K562 (cell line): ENCODE data around the gene DNAJC11. TPM values are rescaled to one million over a fixed set of nuclear protein-coding genes. Genes with fewer than 3 reads are reported as not detected.
A peak's percentile ranks its signal among the peaks of the same experiment; 100 is the strongest.

Experiments used
- AFF4 ChIP-seq: sonication (generic); formaldehyde crosslinking; IDR thresholded peaks from 2 replicates; pipeline ENCODE4 v1.8.0; 2023; ENCODE audit warnings: mild to moderate bottlenecking, missing genetic modification reagents
- ATF7 ChIP-seq: fragments of 450-650 bp; IDR thresholded peaks from 2 replicates; pipeline ENCODE4 v1.7.1; 2014; ENCODE audit warnings: mild to moderate bottlenecking, moderate library complexity
- BRD4 ChIP-seq: fragments of 200-600 bp; sonication (generic); IDR thresholded peaks from 2 replicates; pipeline ENCODE4 v1.6.1; 2017; ENCODE audit warnings: inconsistent platforms
- DMBX1 ChIP-seq: fragments of 250-450 bp; sonication (Bioruptor Pico); IDR thresholded peaks from 2 replicates; pipeline ENCODE4 v1.8.0; 2022; ENCODE audit warnings: inconsistent platforms, mild to moderate bottlenecking, moderate library complexity, borderline replicate concordance
- E2F6 ChIP-seq, 2 experiments: IDR thresholded peaks; 2 replicates each; pipeline ENCODE4 v1.6.1; 2011; ENCODE audit warnings: borderline replicate concordance in 1 of 2, control low read depth in 1 of 2, low read depth in 1 of 2, low read length in 1 of 2, mild to moderate bottlenecking in 1 of 2, mixed read lengths in 1 of 2, moderate library complexity in 1 of 2; ENCODE audit not compliant: insufficient read depth in 1 of 2, insufficient read length in 1 of 2, poor library complexity in 1 of 2, severe bottlenecking in 1 of 2; ENCODE audit errors: extremely low read depth in 1 of 2
- ELK1 ChIP-seq: sonication (generic); formaldehyde crosslinking; IDR thresholded peaks from 2 replicates; pipeline ENCODE4 v1.8.1; 2022; ENCODE audit warnings: missing genetic modification reagents
- FOXK2 ChIP-seq, 2 experiments: fragments of 450-650 bp; IDR thresholded peaks in 1 of 2; conservative IDR thresholded peaks in 1 of 2; 2 replicates each; pipeline ENCODE4 v1.6.1; 2016; ENCODE audit warnings: low read depth in 2 of 2, mild to moderate bottlenecking in 1 of 2
- GATAD2A ChIP-seq: fragments of 450-650 bp; IDR thresholded peaks from 2 replicates; pipeline ENCODE4 v1.6.1; 2017
- HMGN3 ChIP-seq: IDR thresholded peaks from 2 replicates; pipeline ENCODE4 v1.6.1; 2011; ENCODE audit warnings: borderline replicate concordance, low read depth, mild to moderate bottlenecking, mixed read lengths, low read length; ENCODE audit not compliant: insufficient read length; ENCODE audit errors: extremely low read depth
- KLF16 ChIP-seq: IDR thresholded peaks from 2 replicates; pipeline ENCODE4 v1.6.1; 2016; ENCODE audit warnings: antibody characterized with exemption
- LARP7 ChIP-seq: fragments of 450-650 bp; IDR thresholded peaks from 2 replicates; pipeline ENCODE4 v1.6.1; 2016
- MCM7 ChIP-seq, 2 experiments: fragments of 450-650 bp; IDR thresholded peaks; 2 replicates each; pipeline ENCODE4 v1.6.1; 2016 to 2018
- NFATC3 ChIP-seq: fragments of 450-650 bp; IDR thresholded peaks from 2 replicates; pipeline ENCODE4 v1.6.1; 2017; ENCODE audit warnings: mild to moderate bottlenecking
- NFE2L1 ChIP-seq: fragments of 450-650 bp; IDR thresholded peaks from 2 replicates; pipeline ENCODE4 v1.6.1; 2016; ENCODE audit warnings: missing genetic modification characterization, low read depth, mild to moderate bottlenecking, missing compliant biosample characterization, moderate library complexity, borderline replicate concordance
- NRF1 ChIP-seq, 2 experiments: fragments of 450-650 bp; IDR thresholded peaks in 1 of 2; conservative IDR thresholded peaks in 1 of 2; 2 replicates each; pipeline ENCODE4 v1.6.1; 2014; ENCODE audit warnings: mild to moderate bottlenecking in 2 of 2
- PURB ChIP-seq: sonication (generic); formaldehyde crosslinking; IDR thresholded peaks from 2 replicates; pipeline ENCODE4 v1.9.0; 2021; ENCODE audit warnings: low read depth, mild to moderate bottlenecking, missing genetic modification reagents
- RUNX1 ChIP-seq: sonication (generic); IDR thresholded peaks from 2 replicates; pipeline ENCODE4 v1.6.1; 2016; ENCODE audit warnings: antibody characterized with exemption, low read depth
- TBP ChIP-seq: optimal IDR thresholded peaks from 2 replicates; pipeline ENCODE3; 2011; ENCODE audit warnings: low read depth, low read length, improper control_type of control experiment
- THRA ChIP-seq: fragments of 450-650 bp; IDR thresholded peaks from 2 replicates; pipeline ENCODE4 v1.6.1; 2017; ENCODE audit warnings: mild to moderate bottlenecking, moderate library complexity
- ZNF239 ChIP-seq: fragments of 250-450 bp; sonication (Bioruptor Pico); IDR thresholded peaks from 2 replicates; pipeline ENCODE4 v1.4.0; 2020; ENCODE audit warnings: mild to moderate bottlenecking
- ZNF511 ChIP-seq: sonication (generic); formaldehyde crosslinking; IDR thresholded peaks from 2 replicates; pipeline ENCODE4 v1.8.0; 2022; ENCODE audit warnings: mild to moderate bottlenecking, missing genetic modification reagents
- polyA plus RNA-seq, 8 experiments: library from polyadenylated mRNA; depleted of rRNA in 4 of 8; stranded (reverse) in 5 of 8; unstranded in 3 of 8; fragments of >200 nt; fragmentation: Nextera tagmentation in 2 of 8; fragmentation: Illumina TruSeq in 1 of 8; extraction: Ambion mirVana in 2 of 8; extraction: Trizol in 1 of 8; gene quantifications; 2 replicates each; pipeline versions ENCODE4 v1.2.1 to v1.2.3, GENCODE V29; 2011 to 2014; ENCODE audit warnings: inconsistent platforms in 1 of 8, missing spikeins in 1 of 8
- total RNA-seq, 7 experiments: library from RNA; depleted of rRNA in 6 of 7; stranded (reverse); fragments of >200 nt in 6 of 7; fragmentation: Illumina TruSeq in 2 of 7; extraction: Trizol in 2 of 7; gene quantifications; 2 replicates each; pipeline versions ENCODE4 v1.2.1 to v1.2.3, GENCODE V29; 2011 to 2021; ENCODE audit warnings: low replicate concordance in 1 of 7

Gene DNAJC11
- total and polyA plus RNA-seq, 9 of the 15 experiments (the other 6 are each of a cell fraction or from before 2014, with no cell fraction given), result 14.1 to 123 (median 76.6) TPM

DNA sequence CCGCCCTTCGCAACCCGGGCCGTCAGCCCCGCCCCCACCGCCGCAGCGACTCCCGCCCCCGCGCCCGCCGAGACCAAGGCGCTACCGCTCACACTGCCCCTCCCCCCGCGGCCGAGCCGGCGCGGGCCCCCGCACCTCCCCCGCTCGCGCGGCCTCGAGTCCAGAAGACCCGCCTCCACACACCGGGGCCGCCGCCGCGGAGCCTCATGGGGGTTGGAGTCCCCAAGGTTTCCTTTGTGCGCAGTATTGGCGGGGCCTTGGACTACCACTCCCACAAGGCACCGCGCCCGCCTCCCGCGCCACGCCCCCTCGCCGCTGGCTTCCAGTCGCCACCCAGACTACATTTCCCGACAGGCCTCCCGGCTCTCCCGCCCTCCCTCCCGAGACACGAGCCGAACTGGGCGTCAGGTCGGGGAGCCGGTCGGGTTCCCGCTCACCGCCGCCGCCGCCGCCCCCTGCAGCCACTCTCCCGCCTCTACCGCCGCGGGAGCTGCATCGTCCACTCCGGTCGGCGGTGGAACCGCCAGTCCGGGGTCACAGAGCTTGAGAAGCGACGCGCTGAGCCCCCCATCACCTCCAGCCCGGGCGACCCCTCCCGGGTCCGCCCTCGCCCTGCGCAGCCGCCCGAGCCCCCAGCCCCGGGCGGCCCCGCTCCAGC, 88.1 kb downstream of the DNAJC11 start, which contains the start of gene PHF13 (continued):
- TF ChIP-seq ELK1 (CRISPR knock-in tag) (no peak), MCM7 (IDR thresholded peaks at IDR 0.05) (no peak), NRF1 (conservative IDR thresholded peaks at IDR 0.05 in 1 of 2, IDR thresholded peaks at IDR 0.05 in 1 of 2) (peak; percentile 76 to 80), TBP (peak; percentile 47), LARP7 (no peak), GATAD2A (0 out of 2 replicates have a peak, but pooled peaks have one; percentile 21), RUNX1 (no peak), KLF16 (no peak), ZNF239 (CRISPR knock-in tag) (no peak), PURB (CRISPR knock-in tag) (no peak), BRD4 (no peak), ATF7 (peak; percentile 70; the same call in 1 of the 2 replicates), AFF4 (no peak), NFATC3 (no peak), DMBX1 (CRISPR knock-in tag) (peak; percentile 69; the same call in 1 of the 2 replicates), THRA (no peak), E2F6 (IDR thresholded peaks at IDR 0.05; ENCODE audit: borderline replicate concordance in 1 of 2, extremely low read depth in 1 of 2, insufficient read depth in 1 of 2, insufficient read length in 1 of 2, low read depth in 1 of 2, low read length in 1 of 2, poor library complexity in 1 of 2, severe bottlenecking in 1 of 2) (peak; percentile 43 to 89), FOXK2 (conservative IDR thresholded peaks at IDR 0.05 in 1 of 2, IDR thresholded peaks at IDR 0.05 in 1 of 2; ENCODE audit: low read depth in 2 of 2) (no peak), HMGN3 (peak; percentile 94), NFE2L1 (tag) (no peak), ZNF511 (no peak)
